GM21723 (cell line): ENCODE measurements around the gene CLEC2D.
"Not testable (repeated sequence)": the region's sequence is repeated elsewhere in the genome, so short reads cannot be mapped to it uniquely, and the experiment has no call there.

Experiments used
- ATAC-seq: cut with Tn5 transposase; IDR thresholded peaks from one replicate; pipeline ENCODE4 v1.9.1; 2021; ENCODE audit warnings: mild to moderate bottlenecking, moderate library complexity; ENCODE audit not compliant: unreplicated experiment

The CLEC2D gene

GRCh38 chr12:9699269-9699897 is 29.9 kb downstream of the CLEC2D start:
- no peak for ATAC-seq

GRCh38 chr12:9699898-9700605 is 30.5 kb downstream of the CLEC2D start:
- no peak for ATAC-seq

- ATAC-seq = no peak
Measured at GRCh38 chr12:9700606-9700956, 31.1 kb downstream of the CLEC2D start.

GRCh38 chr12:9701380-9702154 is 32.1 kb downstream of the CLEC2D start:
- ATAC-seq = peak; percentile 37

GRCh38 chr12:9702255-9702654 is 32.7 kb downstream of the CLEC2D start:
- ATAC-seq = peak; percentile 38

GRCh38 chr12:9704561-9704960 is 35.0 kb downstream of the CLEC2D start:
- ATAC-seq = not testable (repeated sequence)

- no peak for ATAC-seq
Measured at GRCh38 chr12:9706086-9706685, 36.7 kb downstream of the CLEC2D start.

- no peak for ATAC-seq
Measured at GRCh38 chr12:9707356-9707755, 37.8 kb downstream of the CLEC2D start.

- ATAC-seq = no peak
Measured at GRCh38 chr12:9707864-9708808, 38.6 kb downstream of the CLEC2D start.

- ATAC-seq = no peak
Measured at GRCh38 chr12:9708853-9709252, 39.3 kb downstream of the CLEC2D start.

- no peak for ATAC-seq
Measured at GRCh38 chr12:9710584-9711375, 41.3 kb downstream of the CLEC2D start.

GRCh38 chr12:9711664-9712063 is 42.2 kb downstream of the CLEC2D start:
- ATAC-seq = no peak

- ATAC-seq = peak; percentile 73
Measured at GRCh38 chr12:9713032-9713558, 43.6 kb downstream of the CLEC2D start.

- ATAC-seq = no peak
Measured at GRCh38 chr12:9717070-9717925, 47.8 kb downstream of the CLEC2D start.

- ATAC-seq = no peak
Measured at GRCh38 chr12:9718968-9719367, 49.5 kb downstream of the CLEC2D start.

GRCh38 chr12:9719790-9720189 is 50.3 kb downstream of the CLEC2D start:
- ATAC-seq = no peak

- peak; percentile 58 for ATAC-seq
Measured at GRCh38 chr12:9721394-9722092, 52.0 kb downstream of the CLEC2D start.

GRCh38 chr12:9724023-9724422 is 54.5 kb downstream of the CLEC2D start:
- ATAC-seq = no peak
